Activated CD4-positive, alpha-beta memory T cell treated with anti-CD3 and anti-CD28 coated beads, Interleukin-2, amount 10 ng/mL, durations not matched to agents 7 days and 5 days (primary cell): Measurements from ENCODE around the gene SMIM8. TPM values are rescaled to one million over a fixed set of nuclear protein-coding genes. Genes with fewer than 3 reads are reported as not detected.

Experiments used
- CTCF ChIA-PET: fragments of 350-600 bp; sonication (Branson Sonifier 250); formaldehyde crosslinking; loops from one replicate; lab custom pipeline; 2021; ENCODE audit warnings: antibody characterized with exemption, inconsistent platforms; lab: Charles Lee
- POLR2A ChIA-PET: fragments of 350-600 bp; sonication (Branson Sonifier 250); formaldehyde crosslinking; loops from one replicate; lab custom pipeline; 2021; ENCODE audit warnings: antibody characterized with exemption; lab: Charles Lee
- DNase-seq: peaks from one replicate; pipeline ENCODE4 v3.0.0-alpha.2; 2020
- H3K27ac Mint-ChIP-seq: one replicate; pipeline ENCODE4 v1.8.0; 2021; ENCODE audit warnings: mild to moderate bottlenecking, mixed read lengths
- H3K27me3 Mint-ChIP-seq: one replicate; pipeline ENCODE4 v1.8.0; 2021; ENCODE audit warnings: mixed read lengths
- H3K36me3 Mint-ChIP-seq: one replicate; pipeline ENCODE4 v1.8.0; 2021; ENCODE audit warnings: low read depth, mixed read lengths
- H3K4me1 Mint-ChIP-seq: one replicate; pipeline ENCODE4 v1.8.0; 2021; ENCODE audit warnings: mixed read lengths
- H3K4me3 Mint-ChIP-seq: one replicate; pipeline ENCODE4 v1.8.0; 2021; ENCODE audit warnings: mild to moderate bottlenecking, mixed read lengths
- H3K9me3 Mint-ChIP-seq: one replicate; pipeline ENCODE4 v1.8.0; 2021; ENCODE audit warnings: mixed read lengths
- total RNA-seq, 2 experiments: library from RNA; stranded (reverse); gene quantifications; one replicate each; pipeline ENCODE4 v1.2.3, GENCODE V29; 2021

SMIM8 gene
- total RNA-seq, 2 experiments from 2014 or later: 6.5 to 7.1 TPM

DNA sequence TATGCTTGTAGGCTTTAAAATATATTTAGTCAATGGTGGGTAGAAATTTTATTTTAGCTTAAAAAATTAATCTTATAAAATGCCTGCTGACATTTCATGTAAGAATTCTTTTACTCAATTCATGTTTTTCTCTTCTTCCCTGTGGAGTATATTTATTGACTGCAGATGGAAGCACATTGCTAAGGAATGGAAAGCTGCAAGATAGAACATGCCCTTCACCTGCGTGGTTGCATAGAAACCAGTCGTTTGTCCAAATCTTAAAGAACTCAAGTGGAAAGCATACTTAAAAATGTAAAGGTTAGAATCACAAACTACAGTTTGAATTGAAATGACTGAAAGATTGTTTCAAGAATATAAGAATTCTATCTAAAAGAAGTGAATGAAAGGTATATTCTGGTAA lies 52.9 kb downstream of the SMIM8 start:
- Mint-ChIP-seq H3K4me3 (no peak overlapping the region), H3K27me3 (no peaks in the 10 kb centered on the region)
- POLR2A ChIA-PET: no interaction called here

DNA sequence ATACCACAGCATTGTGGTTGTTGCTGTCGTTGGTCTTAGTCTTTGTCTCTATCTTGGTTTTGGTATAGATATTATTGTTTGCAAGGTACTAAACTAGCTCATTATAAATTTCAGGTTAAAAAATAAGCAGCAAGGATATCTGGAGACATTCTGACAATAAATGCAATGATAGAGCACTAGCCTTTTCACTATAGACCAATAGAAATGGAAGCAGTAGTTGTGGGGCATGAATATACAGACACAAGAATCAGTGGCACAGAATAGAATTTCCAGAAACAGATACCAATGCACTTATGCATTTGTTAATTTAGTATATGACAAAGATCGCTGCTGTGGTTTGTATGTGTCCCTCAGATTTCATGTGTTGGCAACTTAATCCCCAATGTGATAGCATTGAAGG lies 54.3 kb downstream of the SMIM8 start:
- POLR2A ChIA-PET: no interaction called here
- no peaks in the 10 kb centered on the region for H3K4me1 Mint-ChIP-seq

More for the DNA sequence above, 52.9 kb downstream of the SMIM8 start:
- Mint-ChIP-seq H3K27ac (no peak overlapping the region), H3K9me3 (no peaks in the 10 kb centered on the region), H3K4me1 (no peaks in the 10 kb centered on the region), H3K36me3 (no peaks in the 10 kb centered on the region)
- no peak for DNase-seq
- CTCF ChIA-PET: no interaction called here

DNA sequence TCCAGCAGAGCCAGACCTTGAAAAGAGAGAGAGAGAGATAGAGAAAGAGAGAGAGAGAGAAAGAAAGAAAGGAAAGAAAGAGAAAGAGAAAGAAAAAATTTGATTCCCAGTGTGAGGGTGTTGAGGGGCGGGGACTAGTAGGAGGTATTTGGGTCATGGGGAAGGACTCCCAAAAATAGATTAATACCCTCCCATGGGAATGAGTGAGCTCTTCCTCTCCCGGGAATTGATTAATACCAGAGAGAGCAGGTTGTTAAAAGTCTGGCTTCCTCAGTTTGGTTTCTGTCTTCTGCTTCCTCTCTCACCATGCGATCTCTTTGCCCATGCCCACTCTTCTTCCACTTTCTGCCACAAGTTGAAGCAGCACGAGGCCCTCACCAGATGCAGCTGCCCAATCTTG lies 56.6 kb downstream of the SMIM8 start:
- Mint-ChIP-seq H3K36me3 (no peaks in the 10 kb centered on the region), H3K4me1 (no peaks in the 10 kb centered on the region), H3K9me3 (no peaks in the 10 kb centered on the region), H3K4me3 (no peak overlapping the region), H3K27ac (no peak overlapping the region), H3K27me3 (no peaks in the 10 kb centered on the region)
- ChIA-PET CTCF (interaction anchor here (1.5 kb wide), 1 partner anchor 10 kb away, joined by 4 read pairs; no protein-coding TSS in a partner anchor), POLR2A (no interaction called here)
- no peak for DNase-seq

More for the DNA sequence above, 54.3 kb downstream of the SMIM8 start:
- H3K9me3 Mint-ChIP-seq: no peaks in the 10 kb centered on the region
- no peaks in the 10 kb centered on the region for H3K27me3 Mint-ChIP-seq
- no peak overlapping the region for H3K4me3 Mint-ChIP-seq
- H3K27ac Mint-ChIP-seq: no peak overlapping the region
- DNase-seq: no peak
- CTCF ChIA-PET: no interaction called here
- H3K36me3 Mint-ChIP-seq: no peaks in the 10 kb centered on the region

DNA sequence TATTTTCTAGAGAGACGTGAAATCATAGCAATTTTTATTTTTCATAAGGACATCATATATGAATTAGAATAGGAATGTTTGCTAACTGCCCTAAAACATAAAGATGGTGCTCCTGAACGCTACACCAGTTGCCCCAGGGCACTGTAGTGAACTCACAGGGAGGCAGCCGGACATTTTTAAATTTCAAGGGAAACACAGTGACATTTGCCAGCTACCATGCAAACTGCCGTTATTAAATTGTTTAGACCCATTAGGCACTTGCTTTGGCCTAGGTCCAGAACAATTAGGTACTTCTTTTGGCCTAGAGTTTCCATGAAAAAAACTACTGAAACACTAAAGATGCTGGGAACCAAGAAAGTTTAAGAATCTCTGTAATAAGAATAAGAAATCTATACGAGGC lies 60.5 kb downstream of the SMIM8 start:
- no peaks in the 10 kb centered on the region for H3K4me1 Mint-ChIP-seq
- no peaks in the 10 kb centered on the region for H3K27me3 Mint-ChIP-seq
- ChIA-PET POLR2A (no interaction called here), CTCF (no interaction called here)
- H3K9me3 Mint-ChIP-seq: no peaks in the 10 kb centered on the region
- H3K4me3 Mint-ChIP-seq: no peak overlapping the region
- no peak for DNase-seq
- H3K27ac Mint-ChIP-seq: no peak overlapping the region
- no peaks in the 10 kb centered on the region for H3K36me3 Mint-ChIP-seq

DNA sequence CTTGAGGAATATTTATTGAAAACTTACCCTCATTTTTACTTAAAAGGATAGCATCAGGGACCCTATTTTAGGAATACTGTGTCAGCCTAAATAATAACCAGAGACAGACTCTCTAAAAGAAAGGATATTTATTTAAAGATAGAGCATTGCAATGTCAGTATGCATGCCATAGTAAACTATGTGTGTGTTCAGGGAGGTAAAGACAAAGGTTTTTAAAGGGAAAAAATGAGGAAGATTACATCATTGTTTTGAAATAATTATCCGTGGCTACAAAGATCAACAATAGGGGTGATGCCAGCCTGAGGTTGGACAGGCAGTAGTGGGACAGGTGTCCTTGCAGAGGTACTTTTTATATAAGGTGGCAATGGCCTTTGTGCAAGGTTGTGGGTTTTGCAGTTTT lies 61.6 kb downstream of the SMIM8 start:
- Mint-ChIP-seq H3K27ac (no peak overlapping the region), H3K36me3 (no peaks in the 10 kb centered on the region), H3K9me3 (no peaks in the 10 kb centered on the region), H3K4me3 (no peak overlapping the region), H3K4me1 (no peaks in the 10 kb centered on the region), H3K27me3 (no peaks in the 10 kb centered on the region)
- ChIA-PET POLR2A (no interaction called here), CTCF (no interaction called here)
- no peak for DNase-seq

DNA sequence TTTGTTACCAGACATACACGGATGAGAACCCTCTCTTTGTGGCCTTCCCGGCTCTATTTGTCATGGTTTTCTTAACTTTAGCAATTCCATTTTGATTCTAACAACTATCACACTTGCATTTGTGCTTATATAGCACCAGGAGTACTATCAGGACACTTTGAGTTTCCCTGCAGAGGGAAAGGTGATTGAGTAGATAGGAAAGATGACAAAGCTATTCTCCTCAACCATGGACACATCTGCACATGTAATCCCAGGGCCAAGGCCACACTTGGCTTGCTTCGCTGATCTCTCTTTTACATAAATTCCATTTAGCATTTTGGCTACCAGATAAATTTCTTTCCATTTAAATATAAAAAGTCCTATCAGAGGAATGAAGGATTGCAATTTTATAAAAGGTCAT lies 62.1 kb downstream of the SMIM8 start:
- Mint-ChIP-seq H3K9me3 (no peaks in the 10 kb centered on the region), H3K36me3 (no peaks in the 10 kb centered on the region), H3K4me3 (no peak overlapping the region), H3K27ac (no peak overlapping the region), H3K27me3 (no peaks in the 10 kb centered on the region), H3K4me1 (no peaks in the 10 kb centered on the region)
- ChIA-PET POLR2A (no interaction called here), CTCF (interaction anchor here (0.6 kb wide), 1 partner anchor 10 kb away, joined by 3 read pairs; no protein-coding TSS in a partner anchor)
- DNase-seq: no peak

DNA sequence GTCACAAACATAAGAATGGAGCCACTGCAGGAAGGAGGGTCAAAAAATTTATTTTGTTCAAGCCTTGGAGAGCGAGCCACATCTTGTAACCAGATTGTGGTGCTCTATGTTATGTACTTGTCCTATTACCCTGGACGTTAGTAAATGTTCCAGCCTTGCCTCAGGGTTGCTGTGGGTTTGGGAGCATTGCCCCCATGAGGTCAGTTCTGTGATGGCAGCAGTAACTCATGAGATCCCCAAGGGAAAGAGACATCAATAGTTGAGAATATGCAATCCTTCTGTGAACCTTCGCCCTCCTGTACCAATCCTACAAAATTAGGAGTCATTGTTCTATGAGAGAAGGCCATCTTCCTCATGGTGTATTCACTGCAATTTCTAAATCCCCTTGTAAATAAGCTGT lies 68.9 kb downstream of the SMIM8 start:
- Mint-ChIP-seq H3K4me3 (no peak overlapping the region), H3K27me3 (no peaks in the 10 kb centered on the region), H3K36me3 (no peaks in the 10 kb centered on the region), H3K4me1 (peaks cover 1% of the 10 kb centered on the region), H3K9me3 (no peaks in the 10 kb centered on the region), H3K27ac (no peak overlapping the region)
- CTCF ChIA-PET: interaction anchor here (1.3 kb wide), 1 partner anchor 1480 kb away, joined by 4 read pairs; no protein-coding TSS in a partner anchor
- no peak for DNase-seq
- POLR2A ChIA-PET: no interaction called here

Other genes with a start within 250 kb of the SMIM8 start
- not detected for gene CGA, start 227.5 kb upstream of the SMIM8 start, total RNA-seq
- 10 to 100 TPM; 58.8 to 59.3 TPM for gene ZNF292, start 167.0 kb upstream of the SMIM8 start, total RNA-seq
- gene GJB7, start 6.7 kb downstream of the SMIM8 start, total RNA-seq: not detected
- gene C6orf163, start 22.2 kb downstream of the SMIM8 start, total RNA-seq: 1 to 10 TPM in 1 of 2 experiments, under 1 TPM in 1; 0.86 to 1.4 TPM
- not detected for gene CFAP206, start 85.4 kb downstream of the SMIM8 start, total RNA-seq
- gene SLC35A1, start 150.4 kb downstream of the SMIM8 start, total RNA-seq: 10 to 100 TPM; 14.2 to 14.6 TPM